Esophagus squamous epithelium (tissue), 5 donors: ENCODE results near the gene DENND4A. TPM values are rescaled to one million over a fixed set of nuclear protein-coding genes. Genes with fewer than 3 reads are reported as not detected.

Source experiments
- DNase-seq: peaks from one replicate; lab custom pipeline; 2025; lab: John Stamatoyannopoulos, UW
- H3K27ac ChIP-seq, 4 donors: fragments of 200-600 bp; sonication (generic); one replicate each; pipeline ENCODE4 v1.5.1; 2016 to 2019; ENCODE audit warnings: mild to moderate bottlenecking in 1 of 4
- H3K27me3 ChIP-seq, 4 donors: fragments of 200-600 bp; sonication (generic); 1 replicate in 3 of 4; 2 replicates in 1 of 4; pipeline versions ENCODE4 v1.5.1 to v1.6.0; 2017 to 2021; ENCODE audit warnings: antibody characterized with exemption in 1 of 4
- H3K36me3 ChIP-seq, 3 donors: fragments of 200-600 bp; sonication (generic); one replicate each; pipeline ENCODE4 v1.5.1; 2016 to 2019
- H3K4me1 ChIP-seq, 3 donors: fragments of 200-600 bp; sonication (generic); one replicate each; pipeline ENCODE4 v1.5.1; 2017 to 2019
- H3K4me3 ChIP-seq, 4 donors: fragments of 200-600 bp; sonication (generic); 1 replicate in 3 of 4; 2 replicates in 1 of 4; pipeline ENCODE4 v1.5.1; 2016 to 2019; ENCODE audit warnings: mild to moderate bottlenecking in 2 of 4, moderate library complexity in 1 of 4
- H3K9me3 ChIP-seq, 3 donors: fragments of 200-600 bp; sonication (generic); one replicate each; pipeline ENCODE4 v1.5.1; 2016 to 2019
- POLR2A ChIP-seq, 4 donors: fragments of 450-650 bp; IDR thresholded peaks; one replicate each; pipeline ENCODE4 v1.6.1; 2017; ENCODE audit warnings: antibody characterized with exemption in 4 of 4, mild to moderate bottlenecking in 4 of 4, moderate library complexity in 3 of 4
- WGBS, 2 donors: methylation state at CpG; one replicate each; pipeline ENCODE4 v1.1.5; 2018; 5-methylcytosine and 5-hydroxymethylcytosine counted together
- intact Hi-C: fragments of 100-400 bp; cut with DNase I; formaldehyde crosslinking; loops from one replicate; pipeline ENCODE4 v1.15.0; 2022
- total RNA-seq, 4 donors: library from RNA; depleted of rRNA; stranded (reverse); fragments of >200 nt; gene quantifications; one replicate each; pipeline ENCODE4 v1.1.0, GENCODE V29; 2016
- TF ChIP-seq, protein P1 (sequence below), 6 experiments: fragments of 450-650 bp in 4 of 6; fragments of 200-600 bp in 2 of 6; sonication (generic) in 2 of 6; IDR thresholded peaks; one replicate each; pipeline ENCODE4 v1.5.1; 2016 to 2019; ENCODE audit warnings: antibody characterized with exemption in 6 of 6, mild to moderate bottlenecking in 4 of 6, moderate library complexity in 4 of 6
- donor health status: DM: yes; HTN: yes; CAD: no.

DENND4A gene
- total RNA-seq, 4 donors from 2014 or later = 5.9 to 22.3 (median 10.9) TPM

- intact Hi-C loops = no loop called here
- Histone ChIP-seq H3K27me3 (no peaks in the 10 kb centered on the region), H3K36me3 (peaks cover 0 to 96% (median 5%) of the 10 kb centered on the region in 3 donors), H3K27ac (no peak overlapping the region), H3K4me3 (no peak overlapping the region), H3K9me3 (no peaks in the 10 kb centered on the region), H3K4me1 (no peaks in the 10 kb centered on the region)
- no peak for DNase-seq
- 91 to 96% methylated on average over 5 of the region's 5 CpGs for WGBS, 2 donors
- TF ChIP-seq POLR2A (IDR thresholded peaks at IDR 0.05) = no peak
- TF ChIP-seq, protein P1, sequence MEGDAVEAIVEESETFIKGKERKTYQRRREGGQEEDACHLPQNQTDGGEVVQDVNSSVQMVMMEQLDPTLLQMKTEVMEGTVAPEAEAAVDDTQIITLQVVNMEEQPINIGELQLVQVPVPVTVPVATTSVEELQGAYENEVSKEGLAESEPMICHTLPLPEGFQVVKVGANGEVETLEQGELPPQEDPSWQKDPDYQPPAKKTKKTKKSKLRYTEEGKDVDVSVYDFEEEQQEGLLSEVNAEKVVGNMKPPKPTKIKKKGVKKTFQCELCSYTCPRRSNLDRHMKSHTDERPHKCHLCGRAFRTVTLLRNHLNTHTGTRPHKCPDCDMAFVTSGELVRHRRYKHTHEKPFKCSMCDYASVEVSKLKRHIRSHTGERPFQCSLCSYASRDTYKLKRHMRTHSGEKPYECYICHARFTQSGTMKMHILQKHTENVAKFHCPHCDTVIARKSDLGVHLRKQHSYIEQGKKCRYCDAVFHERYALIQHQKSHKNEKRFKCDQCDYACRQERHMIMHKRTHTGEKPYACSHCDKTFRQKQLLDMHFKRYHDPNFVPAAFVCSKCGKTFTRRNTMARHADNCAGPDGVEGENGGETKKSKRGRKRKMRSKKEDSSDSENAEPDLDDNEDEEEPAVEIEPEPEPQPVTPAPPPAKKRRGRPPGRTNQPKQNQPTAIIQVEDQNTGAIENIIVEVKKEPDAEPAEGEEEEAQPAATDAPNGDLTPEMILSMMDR (IDR thresholded peaks at IDR 0.05) = no peak
These were observed 69.9 kb downstream of the DENND4A start for GRCh38 chr15:65722191-65722590.

DNA sequence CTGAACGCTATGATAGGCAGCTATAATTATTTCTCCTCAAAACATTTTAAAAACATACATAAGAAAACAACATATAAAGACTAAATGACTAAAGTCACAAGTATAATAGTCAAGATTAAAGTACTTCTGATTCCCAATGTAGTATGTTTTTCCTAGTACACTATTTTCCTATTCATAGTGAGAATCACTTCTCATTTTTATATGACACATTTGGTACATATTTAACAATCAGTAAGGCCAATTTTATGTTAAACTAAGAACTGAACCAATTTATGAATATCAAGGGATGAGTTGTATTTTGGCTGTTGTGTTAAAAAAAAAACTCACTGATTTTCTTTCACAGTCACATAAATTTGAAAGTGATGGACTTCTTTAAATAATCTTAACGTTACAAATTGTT, 79.7 kb downstream of the DENND4A start:
- Histone ChIP-seq H3K4me1 (no peaks in the 10 kb centered on the region), H3K36me3 (peaks cover 0 to 44% (median 0%) of the 10 kb centered on the region in 3 donors), H3K27me3 (no peaks in the 10 kb centered on the region), H3K27ac (no peak overlapping the region), H3K9me3 (no peaks in the 10 kb centered on the region), H3K4me3 (no peak overlapping the region)
- TF ChIP-seq, protein P1 (IDR thresholded peaks at IDR 0.05) = no peak
- TF ChIP-seq POLR2A (IDR thresholded peaks at IDR 0.05) = no peak
- no peak for DNase-seq
- intact Hi-C loops = no loop called here
- 75 to 83% methylated on average over 2 of the region's 2 CpGs for WGBS, 2 donors

DNA sequence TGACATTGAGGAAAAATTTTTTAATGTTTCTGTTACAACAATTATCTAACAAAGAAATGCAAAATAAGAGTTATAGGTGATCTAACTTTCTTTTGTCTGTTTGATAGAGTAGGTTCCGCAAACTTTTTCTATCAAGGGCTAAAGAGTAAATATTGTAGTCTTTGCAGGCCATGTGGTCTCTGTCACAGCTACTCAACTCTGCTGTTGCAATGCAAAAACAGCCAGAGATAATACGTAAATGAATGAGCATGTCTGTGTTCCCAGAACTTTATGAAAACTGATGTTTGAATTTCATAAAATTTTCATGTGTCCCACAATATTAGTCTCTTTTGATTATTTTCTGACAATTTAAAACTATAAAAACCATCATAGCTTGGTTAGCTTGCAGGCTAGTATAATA, 97.0 kb downstream of the DENND4A start:
- Histone ChIP-seq H3K4me3 (no peak overlapping the region), H3K36me3 (peaks cover 0 to 77% (median 5%) of the 10 kb centered on the region in 3 donors), H3K27me3 (no peaks in the 10 kb centered on the region), H3K9me3 (no peaks in the 10 kb centered on the region), H3K4me1 (no peaks in the 10 kb centered on the region), H3K27ac (no peak overlapping the region)
- TF ChIP-seq POLR2A (IDR thresholded peaks at IDR 0.05) = no peak
- TF ChIP-seq, protein P1 (IDR thresholded peaks at IDR 0.05) = no peak
- WGBS, 2 donors = 91% methylated on average over 2 of the region's 2 CpGs
- intact Hi-C loops = no loop called here
- no peak for DNase-seq

- Histone ChIP-seq H3K36me3 (peaks cover 0 to 65% (median 14%) of the 10 kb centered on the region in 3 donors), H3K4me3 (no peak overlapping the region)
- no peak for DNase-seq
These were observed 101.3 kb downstream of the DENND4A start for GRCh38 chr15:65690778-65691177.

GRCh38 chr15:65690173-65690572, 101.9 kb downstream of the DENND4A start:
- Histone ChIP-seq H3K4me1 (no peaks in the 10 kb centered on the region), H3K27me3 (no peaks in the 10 kb centered on the region), H3K27ac (no peak overlapping the region), H3K4me3 (no peak overlapping the region), H3K9me3 (no peaks in the 10 kb centered on the region), H3K36me3 (peaks cover 0 to 59% (median 14%) of the 10 kb centered on the region in 3 donors)
- intact Hi-C loops = no loop called here
- WGBS, 2 donors = 63 to 81% methylated on average over 1 of the region's 1 CpG
- no peak for DNase-seq
- TF ChIP-seq, protein P1 (IDR thresholded peaks at IDR 0.05) = no peak
- TF ChIP-seq POLR2A (IDR thresholded peaks at IDR 0.05) = no peak

More at GRCh38 chr15:65690778-65691177, 101.3 kb downstream of the DENND4A start:
- TF ChIP-seq, protein P1 (IDR thresholded peaks at IDR 0.05) = no peak
- no peak for TF ChIP-seq POLR2A (IDR thresholded peaks at IDR 0.05)
- Histone ChIP-seq H3K27ac (no peak overlapping the region), H3K4me1 (no peaks in the 10 kb centered on the region), H3K27me3 (no peaks in the 10 kb centered on the region), H3K9me3 (no peaks in the 10 kb centered on the region)
- 85 to 87% methylated on average over 4 of the region's 4 CpGs for WGBS, 2 donors
- intact Hi-C loops = no loop called here
